Hepatocyte (in vitro differentiated cells): ENCODE data around the gene SND1. TPM values are rescaled to one million over a fixed set of nuclear protein-coding genes. Genes with fewer than 3 reads are reported as not detected.

Experiments
- DNase-seq: peaks from one replicate; pipeline ENCODE4 v3.0.0-alpha.2; 2016; ENCODE audit warnings: low spot score
- H2AFZ ChIP-seq: fragments of 200-600 bp; sonication (generic); 2 replicates; pipeline ENCODE4 v1.6.0; 2016; ENCODE audit warnings: antibody characterized with exemption, mild to moderate bottlenecking
- H3K27ac ChIP-seq: fragments of 200-600 bp; sonication (generic); 2 replicates; pipeline ENCODE4 v1.5.1; 2016; ENCODE audit warnings: mild to moderate bottlenecking
- H3K27me3 ChIP-seq: fragments of 200-600 bp; sonication (generic); 2 replicates; pipeline ENCODE4 v1.6.1; 2016
- H3K36me3 ChIP-seq: fragments of 200-600 bp; sonication (generic); replicated peaks from 2 replicates; pipeline ENCODE4 v1.5.1; 2016; ENCODE audit warnings: low read depth; ENCODE audit not compliant: insufficient read depth
- H3K4me1 ChIP-seq: fragments of 200-600 bp; sonication (generic); 2 replicates; pipeline ENCODE4 v1.5.1; 2016; ENCODE audit warnings: mild to moderate bottlenecking, moderate library complexity; ENCODE audit not compliant: insufficient read depth
- H3K4me2 ChIP-seq: fragments of 200-600 bp; sonication (generic); 2 replicates; pipeline ENCODE4 v1.6.0; 2016
- H3K4me3 ChIP-seq: fragments of 200-600 bp; sonication (generic); 2 replicates; pipeline ENCODE4 v1.5.1; 2016; ENCODE audit warnings: mild to moderate bottlenecking
- H3K79me2 ChIP-seq: fragments of 200-600 bp; sonication (generic); 2 replicates; pipeline ENCODE4 v1.6.0; 2017; ENCODE audit warnings: mild to moderate bottlenecking
- H3K9me2 ChIP-seq: fragments of 200-600 bp; sonication (generic); replicated peaks from 2 replicates; pipeline ENCODE4 v1.6.0; 2017; ENCODE audit warnings: mild to moderate bottlenecking; ENCODE audit not compliant: insufficient read depth
- H3K9me3 ChIP-seq: fragments of 200-600 bp; sonication (generic); 2 replicates; pipeline ENCODE4 v1.5.1; 2016; ENCODE audit warnings: low read depth, mild to moderate bottlenecking
- H4K20me1 ChIP-seq: fragments of 200-600 bp; sonication (generic); 2 replicates; pipeline ENCODE4 v1.6.0; 2016; ENCODE audit warnings: mild to moderate bottlenecking; ENCODE audit not compliant: insufficient read depth, poor library complexity, severe bottlenecking
- EZH2 ChIP-seq: fragments of 200-600 bp; sonication (generic); IDR thresholded peaks from 2 replicates; pipeline ENCODE4 v1.6.1; 2016; ENCODE audit warnings: antibody characterized with exemption, mild to moderate bottlenecking, borderline replicate concordance
- EZH2phosphoT487 ChIP-seq: fragments of 200-600 bp; sonication (generic); IDR thresholded peaks from one replicate; pipeline ENCODE4 v1.6.1; 2018; ENCODE audit warnings: antibody characterized with exemption, mild to moderate bottlenecking, low read depth, moderate library complexity; ENCODE audit not compliant: unreplicated experiment, severe bottlenecking
- WGBS: methylation state at CpG from one replicate; pipeline ENCODE4 v1.1.6; 2016; ENCODE audit warnings: low lambda C conversion rate; ENCODE audit errors: missing lambda C conversion rate; 5-methylcytosine and 5-hydroxymethylcytosine counted together
- polyA plus RNA-seq: library from polyadenylated mRNA; unstranded; fragments of >200 nt; fragmentation: Nextera tagmentation; extraction: Ambion mirVana; gene quantifications from 2 replicates; pipeline ENCODE4 v1.2.1, GENCODE V29; 2016
- total RNA-seq: library from RNA; depleted of rRNA; stranded (reverse); fragments of >200 nt; gene quantifications from 2 replicates; pipeline ENCODE4 v1.2.3, GENCODE V29; 2014
- TF ChIP-seq, protein P1 (sequence below): fragments of 200-600 bp; sonication (generic); IDR thresholded peaks from 2 replicates; pipeline ENCODE4 v1.5.1; 2016; ENCODE audit warnings: antibody characterized with exemption, mild to moderate bottlenecking; ENCODE audit not compliant: poor library complexity

SND1 gene
- total and polyA plus RNA-seq, 2 experiments from 2014 or later = 141 to 200 TPM

DNA sequence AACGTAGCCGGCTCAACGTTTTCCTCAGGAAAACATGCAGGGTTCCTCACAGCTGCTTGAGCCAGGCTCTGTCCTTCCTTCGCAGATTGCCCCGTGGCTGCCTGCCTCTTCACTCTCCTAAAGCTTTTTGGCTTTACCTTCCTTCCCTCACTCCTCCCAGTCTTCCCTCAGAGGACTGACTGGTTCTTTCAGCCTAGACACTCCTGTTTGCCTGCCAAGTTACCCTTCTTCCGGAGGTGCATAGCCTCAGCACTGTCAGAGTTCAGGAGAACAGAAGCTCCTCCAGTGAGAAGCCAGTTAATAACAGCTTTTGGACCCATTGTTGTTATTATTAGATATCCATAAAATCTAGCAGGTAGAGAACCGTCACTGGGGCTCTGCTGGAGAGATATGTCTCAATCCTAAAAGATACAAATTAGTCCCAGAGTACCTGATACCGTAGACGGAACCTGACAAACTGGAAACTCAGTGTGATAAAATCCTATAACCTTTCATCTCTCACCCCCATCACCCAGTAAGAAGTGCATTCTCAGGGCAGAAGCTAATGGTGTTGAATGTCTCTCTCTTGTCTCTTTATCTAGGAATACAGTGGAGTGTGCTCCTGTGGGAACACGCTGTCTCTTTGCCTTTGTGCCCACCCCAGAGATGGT, 79.6 kb downstream of the SND1 start:
- H3K27me3 ChIP-seq = no peaks in the 10 kb centered on the region
- DNase-seq = no peak
- H3K4me3 ChIP-seq = no peak overlapping the region
- H3K9me3 ChIP-seq = no peaks in the 10 kb centered on the region
- no peaks in the 10 kb centered on the region for H3K4me1 ChIP-seq
- H3K79me2 ChIP-seq = peaks cover 49% of the 10 kb centered on the region
- H3K4me2 ChIP-seq = no peak overlapping the region
- TF ChIP-seq EZH2phosphoT487 (no peak), EZH2 (no peak)
- TF ChIP-seq, protein P1, sequence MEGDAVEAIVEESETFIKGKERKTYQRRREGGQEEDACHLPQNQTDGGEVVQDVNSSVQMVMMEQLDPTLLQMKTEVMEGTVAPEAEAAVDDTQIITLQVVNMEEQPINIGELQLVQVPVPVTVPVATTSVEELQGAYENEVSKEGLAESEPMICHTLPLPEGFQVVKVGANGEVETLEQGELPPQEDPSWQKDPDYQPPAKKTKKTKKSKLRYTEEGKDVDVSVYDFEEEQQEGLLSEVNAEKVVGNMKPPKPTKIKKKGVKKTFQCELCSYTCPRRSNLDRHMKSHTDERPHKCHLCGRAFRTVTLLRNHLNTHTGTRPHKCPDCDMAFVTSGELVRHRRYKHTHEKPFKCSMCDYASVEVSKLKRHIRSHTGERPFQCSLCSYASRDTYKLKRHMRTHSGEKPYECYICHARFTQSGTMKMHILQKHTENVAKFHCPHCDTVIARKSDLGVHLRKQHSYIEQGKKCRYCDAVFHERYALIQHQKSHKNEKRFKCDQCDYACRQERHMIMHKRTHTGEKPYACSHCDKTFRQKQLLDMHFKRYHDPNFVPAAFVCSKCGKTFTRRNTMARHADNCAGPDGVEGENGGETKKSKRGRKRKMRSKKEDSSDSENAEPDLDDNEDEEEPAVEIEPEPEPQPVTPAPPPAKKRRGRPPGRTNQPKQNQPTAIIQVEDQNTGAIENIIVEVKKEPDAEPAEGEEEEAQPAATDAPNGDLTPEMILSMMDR = no peak
- peaks cover 16% of the 10 kb centered on the region for H4K20me1 ChIP-seq
- H3K9me2 ChIP-seq = no peaks in the 10 kb centered on the region
- WGBS = 82% methylated on average over 10 of the region's 10 CpGs
- H3K36me3 ChIP-seq = peaks cover 3% of the 10 kb centered on the region
- H2AFZ ChIP-seq = no peak overlapping the region
- H3K27ac ChIP-seq = no peak overlapping the region

DNA sequence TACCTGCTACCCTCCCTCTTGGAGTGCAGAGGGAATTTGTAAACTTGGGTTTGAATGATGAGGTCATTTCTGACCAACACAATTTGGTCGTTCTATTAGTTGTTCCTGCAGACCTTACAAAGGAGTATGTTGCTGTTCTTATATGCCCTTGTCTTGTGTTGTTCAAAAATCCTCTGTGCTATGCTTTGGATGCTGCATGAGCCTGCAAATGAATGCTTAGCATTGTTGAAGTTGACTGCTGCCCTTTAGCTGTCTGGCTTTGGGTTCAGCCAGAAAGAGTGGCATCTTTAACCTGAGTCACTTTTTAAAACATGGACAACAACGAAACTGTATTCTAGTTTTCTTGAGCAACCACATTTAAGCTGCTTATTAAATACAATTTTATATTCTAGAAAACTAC, 80.3 kb downstream of the SND1 start:
- 90% methylated on average over 2 of the region's 2 CpGs for WGBS
- Histone ChIP-seq H3K9me2 (no peaks in the 10 kb centered on the region), H3K27me3 (no peaks in the 10 kb centered on the region), H3K9me3 (no peaks in the 10 kb centered on the region), H3K4me3 (no peak overlapping the region), H3K4me1 (no peaks in the 10 kb centered on the region), H2AFZ (no peak overlapping the region), H3K36me3 (peaks cover 3% of the 10 kb centered on the region), H4K20me1 (peaks cover 15% of the 10 kb centered on the region), H3K4me2 (no peak overlapping the region), H3K27ac (no peak overlapping the region), H3K79me2 (peaks cover 52% of the 10 kb centered on the region)
- no peak for TF ChIP-seq EZH2
- TF ChIP-seq, protein P1 = no peak
- no peak for TF ChIP-seq EZH2phosphoT487
- DNase-seq = no peak

DNA sequence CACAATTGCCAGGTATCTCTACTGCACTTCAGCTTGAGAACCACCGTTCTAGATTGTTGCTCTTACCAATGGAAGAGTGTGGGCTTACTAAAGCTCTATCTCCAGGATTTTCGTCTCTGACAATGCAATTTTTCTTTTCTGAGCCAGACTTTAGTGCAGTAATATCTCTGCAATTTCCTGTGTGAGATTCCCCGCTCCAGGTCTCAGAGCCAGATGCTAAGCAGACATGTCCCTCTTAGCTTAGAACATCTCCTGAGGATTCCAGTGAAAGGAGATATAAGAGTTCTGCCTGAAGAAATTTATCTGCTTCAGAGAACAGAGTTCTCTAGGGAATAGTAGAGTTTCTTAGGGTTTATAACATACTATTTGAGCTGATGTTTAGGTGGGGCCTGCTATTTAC, 82.0 kb downstream of the SND1 start:
- peaks cover 18% of the 10 kb centered on the region for H4K20me1 ChIP-seq
- H3K27me3 ChIP-seq = no peaks in the 10 kb centered on the region
- WGBS = 70% methylated on average over 3 of the region's 3 CpGs
- no peak overlapping the region for H3K4me2 ChIP-seq
- H3K4me1 ChIP-seq = no peaks in the 10 kb centered on the region
- no peaks in the 10 kb centered on the region for H3K9me3 ChIP-seq
- no peak for DNase-seq
- H3K79me2 ChIP-seq = peaks cover 65% of the 10 kb centered on the region
- no peak overlapping the region for H3K4me3 ChIP-seq
- H3K36me3 ChIP-seq = peaks cover 3% of the 10 kb centered on the region
- no peak overlapping the region for H3K27ac ChIP-seq
- TF ChIP-seq EZH2phosphoT487 (no peak), EZH2 (no peak)
- TF ChIP-seq, protein P1 = no peak
- H2AFZ ChIP-seq = no peak overlapping the region
- no peaks in the 10 kb centered on the region for H3K9me2 ChIP-seq
